Measurements from ENCODE around the gene ASTN2. TPM values are rescaled to one million over a fixed set of nuclear protein-coding genes. Genes with fewer than 3 reads are reported as not detected.

The ASTN2 gene
- total RNA-seq, 1 donor from 2014 or later, result 5.4 TPM

DNA sequence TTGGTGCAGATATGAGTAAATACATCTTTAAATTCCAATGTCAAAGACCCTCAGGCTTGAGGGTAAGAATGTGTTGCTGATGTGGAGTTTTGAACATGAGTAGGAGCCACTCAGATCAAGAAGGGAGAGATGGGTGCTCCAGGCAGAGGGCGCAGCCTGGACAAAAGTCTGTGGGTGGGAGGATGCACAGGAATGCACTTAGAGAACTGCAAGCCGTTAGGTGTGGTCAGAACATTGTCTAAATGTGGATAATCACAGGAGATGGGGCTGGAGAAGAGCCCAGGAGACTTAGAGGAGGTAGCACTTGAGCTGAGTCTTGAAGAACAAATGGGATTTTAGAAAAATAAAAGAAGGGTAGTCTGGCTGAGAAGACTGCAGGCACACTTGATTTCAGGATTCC is 1005.7 kb downstream of the ASTN2 start:
- intact Hi-C loops (cut with micrococcal nuclease), result no loop called here

DNA sequence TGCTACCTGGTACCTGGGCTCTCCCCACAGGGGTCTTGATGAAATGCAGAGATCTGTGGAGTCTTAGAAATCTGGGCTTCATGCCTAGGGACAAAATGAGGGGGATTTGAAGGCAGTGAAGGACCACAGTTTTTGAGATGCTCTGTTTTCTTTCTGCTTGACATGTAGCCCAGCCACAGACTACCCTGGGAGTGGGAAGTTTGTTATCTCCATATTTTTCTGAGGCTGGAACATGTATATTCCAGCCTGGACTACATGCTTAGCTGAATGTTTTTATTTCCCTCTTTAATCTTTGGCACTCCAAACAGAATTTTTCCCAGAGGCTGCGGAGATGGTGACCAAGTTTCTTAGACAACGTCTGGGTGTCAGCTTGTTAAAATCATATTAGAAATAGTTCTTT is 1008.4 kb downstream of the ASTN2 start:
- intact Hi-C loops (cut with micrococcal nuclease), result no loop called here

DNA sequence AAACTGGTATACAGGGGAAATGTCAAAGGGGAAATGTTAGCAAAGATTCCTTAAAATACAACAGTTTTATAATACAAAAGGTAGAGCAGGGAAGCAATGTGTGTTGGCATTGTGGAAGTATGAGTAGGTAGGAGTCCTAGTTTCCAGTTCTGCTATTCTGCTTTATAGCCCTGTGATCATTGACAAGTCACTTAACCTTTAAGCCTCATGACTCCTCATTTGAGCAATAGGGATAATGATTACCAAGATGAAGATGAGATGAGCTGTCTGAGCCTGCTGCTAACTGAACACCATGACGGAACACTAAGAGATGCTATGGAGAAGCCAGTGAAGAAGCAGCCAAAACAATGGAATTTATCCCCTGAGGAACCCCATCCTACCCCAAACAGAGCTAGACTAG is 1009.5 kb downstream of the ASTN2 start:
- intact Hi-C loops (cut with micrococcal nuclease), result no loop called here

DNA sequence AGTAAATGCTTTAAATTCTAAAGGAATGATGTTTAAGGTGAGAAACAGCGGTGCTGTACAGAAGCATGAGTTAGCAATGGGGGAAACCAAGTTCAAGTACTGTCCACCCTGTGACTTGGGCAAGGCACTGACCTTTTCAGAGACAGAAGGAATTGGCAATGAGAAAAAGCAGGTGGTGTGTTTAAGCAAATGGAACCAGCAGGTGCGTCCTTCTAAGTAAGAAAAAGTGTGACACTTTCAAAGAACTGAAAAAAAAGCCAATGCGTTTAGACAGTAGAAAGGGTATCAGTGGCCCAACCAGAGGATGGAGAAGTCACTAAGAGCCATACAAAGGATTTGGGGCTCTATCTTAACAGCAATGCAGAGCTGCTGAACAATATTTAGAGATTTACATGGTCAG is 1010.6 kb downstream of the ASTN2 start:
- intact Hi-C loops (cut with micrococcal nuclease), result no loop called here

DNA sequence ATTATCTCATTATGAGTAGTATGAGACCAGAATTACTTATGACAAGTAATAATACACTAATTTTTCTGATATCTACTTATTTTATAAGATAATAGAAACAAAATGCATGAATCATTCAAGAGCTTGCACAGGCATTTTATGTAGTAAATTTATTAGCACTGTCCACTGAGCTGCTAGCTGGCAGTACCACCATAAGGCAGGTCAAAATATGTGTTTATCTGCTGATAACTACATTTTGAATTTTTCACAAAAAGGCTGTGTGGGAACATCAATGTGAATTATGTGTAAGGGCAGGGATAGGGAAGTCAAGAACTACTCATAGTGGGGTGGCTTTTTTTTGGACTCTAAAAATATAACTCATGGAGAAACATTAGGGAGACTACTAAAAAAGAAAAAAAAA is 1011.7 kb downstream of the ASTN2 start:
- intact Hi-C loops (cut with micrococcal nuclease), result no loop called here

DNA sequence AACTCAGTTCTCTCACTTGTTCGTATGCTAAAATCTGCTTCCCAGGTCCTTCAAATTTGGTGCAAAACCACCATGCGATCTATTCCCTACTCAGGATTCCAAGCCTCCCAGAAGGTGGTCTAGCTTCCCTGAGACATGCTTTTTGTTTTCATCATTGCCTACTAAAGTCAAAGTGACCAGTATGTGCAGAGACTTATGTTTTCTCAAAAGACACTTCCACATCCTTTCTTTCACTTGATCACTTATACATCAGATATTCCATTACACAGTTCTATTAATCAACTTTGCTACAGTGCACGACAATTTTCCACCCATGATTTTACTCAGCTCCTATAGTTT is 1019.2 kb downstream of the ASTN2 start:
- intact Hi-C loops (cut with micrococcal nuclease), result no loop called here

DNA sequence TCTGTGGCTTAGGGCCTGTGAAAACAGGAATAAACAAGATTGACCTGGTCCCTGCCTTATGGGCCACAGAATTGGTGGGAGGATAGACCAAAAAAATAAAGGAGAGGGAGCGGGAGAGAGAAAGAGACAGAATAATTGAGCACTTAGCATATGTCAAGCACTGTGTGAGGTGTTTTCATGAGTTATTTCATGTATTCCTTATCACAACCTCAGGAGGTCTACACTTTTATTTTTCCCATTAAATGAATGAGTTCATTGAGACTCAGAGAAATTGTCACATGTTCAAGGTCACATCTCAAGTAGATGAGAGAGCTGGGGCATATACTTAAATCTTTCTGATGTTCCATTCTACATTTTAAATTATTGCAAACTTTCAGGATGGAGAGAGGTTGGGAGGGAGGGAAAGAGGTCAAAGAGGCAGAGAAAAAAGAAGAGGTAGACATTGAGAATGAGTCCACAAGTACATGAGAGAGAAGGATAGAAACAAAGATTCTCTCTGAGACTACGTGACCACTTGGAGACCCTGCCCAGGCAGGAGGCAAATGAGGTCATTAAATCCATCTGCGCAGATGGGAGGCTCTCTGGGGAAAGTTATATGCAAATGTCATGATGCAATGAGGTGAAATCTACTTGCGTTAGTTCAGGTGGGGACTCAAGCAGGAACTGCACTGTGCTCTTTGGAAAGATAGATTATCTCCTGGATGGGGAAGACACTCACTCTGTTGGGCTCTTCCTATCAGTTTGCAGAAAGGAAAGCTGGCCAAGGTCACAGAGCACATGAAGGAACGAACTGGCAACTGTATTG is 1019.8 kb downstream of the ASTN2 start:
- intact Hi-C loops (cut with micrococcal nuclease), result no loop called here

DNA sequence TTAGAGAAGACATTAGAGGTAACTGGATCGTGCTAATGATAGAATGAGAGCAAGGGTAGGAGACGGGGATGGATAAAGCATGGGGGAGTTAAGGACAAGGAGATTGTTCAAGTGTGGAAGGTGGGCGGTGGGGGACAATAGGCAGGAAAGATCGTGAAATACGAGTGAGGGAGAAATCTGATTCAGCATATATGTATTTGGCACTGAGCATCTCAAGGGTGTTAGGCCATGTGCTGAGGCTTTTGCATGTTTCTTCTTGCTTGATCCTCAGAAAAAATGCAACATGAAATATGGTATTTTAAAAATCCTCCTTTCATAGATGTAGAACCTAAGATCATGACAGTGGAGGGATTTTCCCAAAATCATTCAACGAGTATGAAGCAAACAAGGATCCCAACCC is 1020.8 kb downstream of the ASTN2 start:
- intact Hi-C loops (cut with micrococcal nuclease), result no loop called here

DNA sequence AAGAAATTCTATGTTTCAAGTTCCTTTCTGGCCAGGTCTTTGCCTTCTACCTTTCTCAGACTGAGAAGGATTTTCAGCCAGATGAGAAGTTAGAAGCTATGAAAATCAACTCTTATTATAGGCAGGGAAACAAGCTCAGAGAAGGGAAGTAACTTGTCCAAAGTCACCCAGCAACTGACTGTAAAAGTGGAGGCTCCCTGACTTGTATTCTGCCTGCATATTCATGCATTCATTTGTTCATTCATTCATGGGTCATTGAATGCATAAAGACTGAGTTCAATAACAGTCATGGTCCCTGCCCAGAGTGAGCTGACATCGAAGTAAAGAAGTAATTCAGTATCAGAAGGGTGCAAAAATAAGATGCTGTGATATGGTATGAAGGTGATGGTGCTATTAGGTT is 1021.7 kb downstream of the ASTN2 start:
- intact Hi-C loops (cut with micrococcal nuclease), result no loop called here

DNA sequence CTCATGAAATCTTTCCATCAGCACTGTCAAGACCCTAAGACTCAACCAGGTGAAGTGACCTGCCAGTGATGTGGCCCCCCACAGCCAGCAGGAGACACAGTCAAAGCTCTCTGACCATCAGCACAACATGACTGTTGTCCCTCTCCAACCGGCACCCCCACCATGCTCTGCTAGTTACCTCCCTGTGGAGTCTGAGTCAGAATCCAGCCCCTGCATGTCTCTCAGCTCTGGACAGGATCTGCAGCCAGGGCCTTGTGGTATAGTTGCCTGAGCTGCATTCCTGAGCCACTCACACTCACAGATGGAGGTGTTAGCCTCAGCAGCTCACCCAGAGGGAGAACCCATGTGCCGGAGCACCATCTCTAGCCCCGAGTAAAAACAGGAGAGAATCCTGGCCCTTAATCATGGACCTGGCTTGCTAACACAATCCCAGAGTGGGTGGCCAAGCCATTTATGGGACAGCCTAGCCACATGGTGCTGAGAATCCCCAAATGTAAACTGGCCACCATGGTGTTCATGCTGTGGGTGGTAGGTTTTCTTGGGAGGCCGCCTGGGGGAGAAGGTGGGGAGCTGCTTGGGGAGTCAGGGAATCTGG is 1023.5 kb downstream of the ASTN2 start:
- intact Hi-C loops (cut with micrococcal nuclease), result no loop called here

DNA sequence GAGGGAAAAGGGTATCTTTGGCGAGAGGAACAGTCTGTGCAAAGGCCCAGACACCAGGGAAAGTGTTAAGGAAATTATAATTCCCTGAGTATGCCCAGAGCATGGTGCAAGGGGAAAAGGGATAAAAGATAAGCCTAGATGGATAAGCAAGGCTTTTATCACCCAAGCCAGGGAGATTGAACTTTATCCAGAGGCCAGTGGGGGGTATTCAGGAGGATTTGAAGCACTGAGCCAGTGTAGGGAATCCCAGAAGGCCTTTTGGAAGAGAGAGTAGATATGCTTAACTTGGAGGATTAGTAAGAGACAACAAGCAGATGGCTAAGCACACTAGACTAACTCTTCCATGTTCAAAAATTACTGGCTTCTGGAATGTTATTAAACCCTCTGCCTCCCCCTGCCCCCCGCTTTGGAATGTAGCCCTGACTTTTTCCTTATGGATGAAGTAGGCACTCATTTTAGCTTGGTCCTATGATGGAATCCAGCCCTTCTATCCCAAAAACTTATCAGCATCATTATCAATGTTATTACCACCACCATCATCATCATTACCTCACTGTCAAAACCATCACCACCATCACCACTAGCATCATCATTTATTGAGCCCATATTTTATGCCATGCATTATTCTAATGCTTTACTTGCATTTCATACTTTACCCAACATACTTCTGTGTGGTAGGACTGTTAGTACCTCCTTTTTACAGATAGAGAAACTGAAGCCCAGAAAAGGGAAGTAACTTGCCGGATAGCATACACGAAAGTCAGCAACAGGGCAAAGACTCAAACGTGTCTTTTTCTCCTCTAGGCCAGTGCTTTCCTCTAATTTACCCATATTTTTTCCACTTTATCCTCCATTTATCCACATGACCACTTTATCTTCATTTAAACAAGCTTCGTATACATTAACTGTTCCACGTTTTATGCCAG is 1024.3 kb downstream of the ASTN2 start:
- intact Hi-C loops (cut with micrococcal nuclease), result no loop called here

DNA sequence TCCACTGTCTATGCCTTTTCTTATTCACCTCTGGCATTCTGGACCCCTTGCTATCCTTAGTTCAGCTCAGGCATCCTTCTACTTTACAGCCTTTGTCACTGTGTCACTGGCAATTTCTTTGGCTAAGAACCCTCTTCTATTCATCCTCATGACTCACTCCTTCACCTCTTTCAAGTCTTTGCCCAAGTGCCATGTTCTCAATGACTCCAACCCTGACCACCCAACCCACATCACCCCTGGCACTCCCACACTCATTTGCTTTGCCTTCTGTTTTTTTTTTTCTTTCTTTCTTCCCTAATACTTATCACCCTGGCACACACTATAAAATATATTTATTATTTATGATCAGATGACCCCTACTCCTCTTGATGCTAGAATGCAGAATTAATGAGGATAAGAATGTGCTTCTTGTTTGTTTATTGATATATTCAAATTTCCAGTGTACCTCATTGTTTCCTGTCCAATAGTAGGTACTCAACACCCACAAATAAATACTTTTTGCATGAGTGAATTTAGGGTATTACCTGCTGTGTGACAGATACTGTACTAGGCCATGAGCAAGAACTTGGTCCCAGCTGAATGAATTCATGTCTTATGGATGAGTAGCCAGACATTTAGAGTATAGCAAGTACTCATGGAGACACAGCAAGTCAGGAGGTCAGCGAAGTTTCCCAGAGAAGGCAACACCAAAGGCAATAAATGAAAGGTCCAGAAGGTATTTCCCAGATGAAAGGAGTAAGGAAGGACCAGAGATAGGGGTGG is 1025.1 kb downstream of the ASTN2 start:
- intact Hi-C loops (cut with micrococcal nuclease), result no loop called here

DNA sequence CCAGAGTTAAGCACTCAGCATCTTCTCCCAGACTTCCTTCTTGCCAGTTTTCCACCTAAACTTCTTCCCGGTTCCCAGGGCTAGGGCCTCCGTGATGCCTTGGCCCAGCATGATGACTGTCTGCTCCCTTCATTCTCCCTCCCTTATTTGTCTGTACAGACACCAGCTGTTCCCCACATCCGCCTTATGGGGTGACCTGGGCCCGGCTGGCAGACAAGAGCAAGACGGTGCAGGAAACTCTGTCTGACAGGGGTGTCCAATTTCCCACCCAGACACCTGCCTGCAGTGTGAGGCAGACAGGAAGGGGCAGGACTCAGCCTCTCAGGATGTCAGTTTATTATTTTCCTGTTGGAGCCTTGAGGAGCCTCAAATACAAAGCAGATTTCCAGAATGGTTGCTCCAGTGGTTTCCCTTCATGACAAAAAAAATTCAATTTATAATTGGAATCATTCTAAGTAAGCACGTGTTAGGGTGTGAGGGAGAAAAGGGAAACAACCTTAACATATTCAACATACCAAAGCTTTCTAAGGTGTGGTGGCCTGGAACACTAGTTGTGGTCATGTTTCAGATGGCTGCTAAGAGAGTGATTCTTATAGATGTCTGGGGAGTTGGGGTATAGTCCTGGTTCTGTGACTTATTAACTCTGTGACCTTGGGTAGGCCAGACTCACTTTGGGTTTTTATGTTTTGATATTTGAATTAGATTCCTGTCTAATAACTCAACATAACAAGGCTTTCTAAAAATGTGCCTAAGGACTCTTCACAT is 1026.7 kb downstream of the ASTN2 start:
- intact Hi-C loops (cut with micrococcal nuclease), result no loop called here

DNA sequence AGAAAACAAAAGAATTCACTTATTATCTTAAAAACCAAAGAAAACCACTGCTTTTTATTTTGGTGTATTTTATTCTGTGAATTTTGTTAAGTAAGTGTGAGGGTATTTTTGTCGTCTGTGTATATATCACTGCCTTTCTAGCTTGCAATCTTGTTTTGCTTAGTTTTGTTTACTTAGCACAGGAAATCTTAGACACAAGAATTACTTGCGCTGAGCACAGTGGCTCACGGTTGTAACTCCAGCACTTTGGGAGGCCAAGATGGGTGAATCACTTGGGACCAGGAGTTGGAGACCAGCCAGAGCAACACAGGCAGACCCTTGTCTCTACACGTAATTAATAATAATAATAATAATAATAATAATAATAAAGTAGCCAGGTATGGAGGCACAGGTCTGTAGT is 1030.9 kb downstream of the ASTN2 start:
- intact Hi-C loops (cut with micrococcal nuclease), result no loop called here

DNA sequence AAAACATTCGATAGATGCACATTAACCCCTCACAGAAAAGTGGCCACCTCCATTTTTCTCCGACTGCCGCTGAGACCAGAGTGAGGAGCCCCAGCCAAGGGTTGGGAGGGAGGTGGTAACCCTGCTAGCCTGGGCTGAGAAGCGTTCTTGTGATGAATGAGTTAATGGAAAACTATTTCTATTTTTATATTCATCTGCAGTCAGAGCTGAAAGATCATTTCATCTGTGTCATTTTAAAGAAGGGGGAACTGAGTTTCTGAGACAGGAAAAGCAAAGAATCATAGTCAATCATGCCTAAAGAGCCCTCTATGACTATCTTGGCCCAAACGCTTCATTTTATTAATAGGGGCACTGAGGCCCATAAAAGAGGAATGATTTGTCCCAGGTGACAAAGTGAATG is 1031.7 kb downstream of the ASTN2 start:
- intact Hi-C loops (cut with micrococcal nuclease), result no loop called here

DNA sequence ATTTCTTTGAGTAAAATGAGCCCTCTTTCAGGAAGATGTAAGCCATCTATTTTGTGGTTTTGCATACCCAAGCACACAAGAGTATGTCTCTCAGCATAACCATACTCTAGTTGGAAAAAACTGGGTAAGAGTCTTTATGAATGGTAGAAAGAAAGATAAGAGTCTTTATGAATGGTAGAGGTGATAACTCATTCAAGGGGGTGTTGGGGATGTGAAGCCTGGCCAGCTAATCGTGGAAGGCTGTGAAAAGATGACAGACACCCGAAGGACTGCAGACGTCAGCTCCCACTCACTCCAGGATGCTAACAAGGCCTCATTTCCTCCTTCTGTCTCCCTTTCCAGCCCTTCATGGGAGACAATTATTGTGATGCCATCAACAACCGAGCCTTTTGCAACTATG is 1032.8 kb downstream of the ASTN2 start:
- intact Hi-C loops (cut with micrococcal nuclease), result no loop called here

DNA sequence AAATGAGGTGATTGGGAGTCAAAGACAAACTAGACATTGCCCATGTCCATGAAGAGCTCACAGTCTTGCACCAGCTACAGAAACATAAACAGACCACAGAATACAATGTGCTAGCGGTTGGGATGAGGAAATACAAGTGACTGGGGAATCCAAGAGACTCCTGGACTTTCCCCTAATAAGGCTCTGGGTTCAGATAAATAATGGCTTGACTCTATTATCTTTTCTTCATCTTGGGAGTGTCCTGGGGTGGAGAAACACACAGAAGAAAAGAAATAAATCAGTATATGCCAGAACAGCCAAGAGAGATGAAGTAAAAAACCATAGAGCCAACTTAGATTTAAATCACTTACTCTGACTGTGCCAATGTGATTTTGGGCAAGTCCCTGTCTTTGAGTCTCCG is 1033.5 kb downstream of the ASTN2 start:
- intact Hi-C loops (cut with micrococcal nuclease), result no loop called here

DNA sequence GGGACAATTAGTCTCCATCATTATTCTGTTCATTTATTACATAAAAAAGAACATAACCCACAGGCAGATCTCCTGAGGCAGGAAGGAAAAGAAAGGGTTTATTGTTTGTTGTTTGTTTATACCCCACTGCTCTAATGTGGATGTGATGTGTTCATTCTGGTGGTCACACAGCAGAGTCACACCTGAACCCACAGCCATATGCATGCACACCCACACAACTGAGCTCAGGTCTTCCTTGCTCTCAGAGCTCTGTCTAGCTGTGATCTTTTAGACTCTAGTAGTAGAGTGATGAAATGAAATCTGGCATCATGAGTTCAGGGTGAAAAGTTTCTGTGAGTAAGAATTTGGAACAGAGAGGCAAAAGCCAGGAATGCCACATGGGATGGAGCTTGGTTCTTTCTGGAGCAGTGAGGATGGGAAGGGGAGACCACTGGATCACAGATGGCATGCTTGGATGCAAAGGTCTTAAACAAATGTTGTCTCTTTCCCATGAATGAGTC is 1034.3 kb downstream of the ASTN2 start:
- intact Hi-C loops (cut with micrococcal nuclease), result no loop called here

DNA sequence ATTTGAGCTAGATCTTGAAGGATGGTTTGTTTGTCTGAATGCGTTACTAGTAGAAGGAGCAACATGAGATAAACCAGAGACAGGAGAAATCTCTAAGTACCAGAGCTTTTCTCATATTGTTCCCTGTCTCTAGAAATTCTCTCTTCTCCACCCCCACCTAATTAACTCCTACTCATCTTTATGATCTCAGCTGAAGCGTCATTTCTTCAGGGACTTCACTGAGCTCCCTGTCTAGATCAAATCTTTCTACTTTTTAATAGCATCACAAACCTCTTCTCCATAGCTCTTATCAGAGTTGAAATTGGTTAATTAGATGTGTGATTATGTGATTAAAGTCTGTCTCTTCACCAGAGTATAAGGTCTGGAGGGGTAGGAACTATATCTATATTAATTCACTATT is 1035.0 kb downstream of the ASTN2 start:
- intact Hi-C loops (cut with micrococcal nuclease), result no loop called here

DNA sequence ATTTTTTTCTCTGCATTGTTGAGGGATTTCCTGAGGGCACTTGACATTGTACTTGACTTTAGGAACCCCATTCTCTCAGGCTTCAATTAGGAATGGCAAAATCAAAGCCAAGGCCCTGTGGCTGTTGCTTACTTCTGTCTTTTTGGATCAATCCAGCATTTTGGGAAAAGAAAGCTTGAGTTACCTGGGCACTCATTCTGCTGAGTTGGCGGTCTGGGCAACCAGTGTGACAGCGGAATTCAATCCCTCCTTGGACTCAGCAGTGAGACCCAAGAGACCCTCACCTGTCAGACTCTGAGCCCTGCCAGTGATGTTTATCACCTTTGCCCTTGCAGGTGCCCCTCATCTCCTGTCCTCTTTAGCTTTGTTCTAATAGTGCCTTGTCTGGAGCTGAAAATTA is 1036.0 kb downstream of the ASTN2 start:
- intact Hi-C loops (cut with micrococcal nuclease), result no loop called here
